ENCODE data around the gene CHD6. TPM values are rescaled to one million over a fixed set of nuclear protein-coding genes. Genes with fewer than 3 reads are reported as not detected.
A peak's percentile ranks its signal among the peaks of the same experiment; 100 is the strongest.

Gene CHD6
- total RNA-seq, 6 experiments from 2014 or later = 9.3 to 24.1 (median 16.6) TPM

GRCh38 chr20:41627001-41627495 lies 8.9 kb upstream of the CHD6 start:
- no peaks in the 10 kb centered on the region for H3K4me1 ChIP-seq
- H3K27me3 ChIP-seq = no peaks in the 10 kb centered on the region
- WGBS (ENCODE audit: insufficient coverage, low coverage, low lambda C conversion rate, missing lambda C conversion rate) = 86% methylated on average over 1 of the region's 1 CpG
- no peaks in the 10 kb centered on the region for H3K36me3 ChIP-seq
- intact Hi-C loops (cut with DNase I) = no loop called here
- DNase-seq (no peak), ATAC-seq (peak in 1 of 4 donors; percentile 58)
- no peak overlapping the region for H3K4me3 ChIP-seq
- no peaks in the 10 kb centered on the region for H3K9me3 ChIP-seq
- no peak overlapping the region for H3K27ac ChIP-seq
- TF ChIP-seq POLR2A (IDR thresholded peaks at IDR 0.05) (no peak), CTCF (IDR thresholded peaks at IDR 0.05) (peak in 3 of 4 donors; percentile 10 to 13 (median 11))

- no peaks in the 10 kb centered on the region for H3K4me1 ChIP-seq
- no peaks in the 10 kb centered on the region for H3K27me3 ChIP-seq
- H3K36me3 ChIP-seq = no peaks in the 10 kb centered on the region
- H3K9me3 ChIP-seq = no peaks in the 10 kb centered on the region
- no peak for TF ChIP-seq CTCF (IDR thresholded peaks at IDR 0.05)
- TF ChIP-seq POLR2A (IDR thresholded peaks at IDR 0.05) = no peak
- DNase-seq = no peak
- intact Hi-C loops (cut with DNase I) = no loop called here
- 43% methylated on average over 2 of the region's 2 CpGs for WGBS (ENCODE audit: insufficient coverage, low coverage, low lambda C conversion rate, missing lambda C conversion rate)
- no peak for ATAC-seq
- H3K27ac ChIP-seq = no peak overlapping the region
- H3K4me3 ChIP-seq = no peak overlapping the region
Observed at GRCh38 chr20:41623625-41624375, 5.6 kb upstream of the CHD6 start.

GRCh38 chr20:41622584-41622983 lies 4.4 kb upstream of the CHD6 start:
- ATAC-seq (no peak), DNase-seq (no peak)
- no peak overlapping the region for H3K4me3 ChIP-seq

GRCh38 chr20:41621971-41622370 lies 3.8 kb upstream of the CHD6 start:
- no peak for ATAC-seq

More at GRCh38 chr20:41622584-41622983, 4.4 kb upstream of the CHD6 start:
- intact Hi-C loops (cut with DNase I) = no loop called here
- H3K4me1 ChIP-seq = no peaks in the 10 kb centered on the region
- H3K27me3 ChIP-seq = no peaks in the 10 kb centered on the region
- TF ChIP-seq POLR2A (IDR thresholded peaks at IDR 0.05) (no peak), CTCF (IDR thresholded peaks at IDR 0.05) (no peak)
- no peaks in the 10 kb centered on the region for H3K9me3 ChIP-seq
- no peaks in the 10 kb centered on the region for H3K36me3 ChIP-seq
- H3K27ac ChIP-seq = no peak overlapping the region

More at GRCh38 chr20:41621971-41622370, 3.8 kb upstream of the CHD6 start:
- Histone ChIP-seq H3K36me3 (no peaks in the 10 kb centered on the region), H3K27me3 (no peaks in the 10 kb centered on the region), H3K4me3 (no peak overlapping the region), H3K9me3 (no peaks in the 10 kb centered on the region), H3K27ac (no peak overlapping the region), H3K4me1 (peaks cover 0 to 4% (median 2%) of the 10 kb centered on the region in 4 donors)
- WGBS (ENCODE audit: insufficient coverage, low coverage, low lambda C conversion rate, missing lambda C conversion rate) = 57% methylated on average over 2 of the region's 2 CpGs
- intact Hi-C loops (cut with DNase I) = no loop called here
- no peak for TF ChIP-seq CTCF (IDR thresholded peaks at IDR 0.05)
- TF ChIP-seq POLR2A (IDR thresholded peaks at IDR 0.05) = no peak
- no peak for DNase-seq

All from right lobe of liver (tissue), 6 donors.